GM23338 (cell line): ENCODE data around the gene DSG3. TPM values are rescaled to one million over a fixed set of nuclear protein-coding genes. Genes with fewer than 3 reads are reported as not detected.

ENCODE experiments used
- ETS1 ChIP-seq: IDR thresholded peaks from 2 replicates; pipeline ENCODE4 v1.6.1; 2016; ENCODE audit warnings: antibody characterized with exemption
- JUNB ChIP-seq: IDR thresholded peaks from one replicate; pipeline ENCODE4 v1.6.1; 2016; ENCODE audit warnings: antibody characterized with exemption; ENCODE audit not compliant: unreplicated experiment
- NANOG ChIP-seq: IDR thresholded peaks from 2 replicates; pipeline ENCODE4 v1.6.1; 2016; ENCODE audit warnings: antibody characterized with exemption, borderline replicate concordance
- STAT1 ChIP-seq: IDR thresholded peaks from one replicate; pipeline ENCODE4 v1.6.1; 2016; ENCODE audit warnings: antibody characterized with exemption; ENCODE audit not compliant: unreplicated experiment
- ZNF331 ChIP-seq: fragments of 250-450 bp; sonication (Bioruptor Pico); IDR thresholded peaks from 2 replicates; pipeline ENCODE4 v1.5.0; 2020; ENCODE audit warnings: low read depth, mild to moderate bottlenecking, moderate library complexity
- polyA plus RNA-seq: library from polyadenylated mRNA; unstranded; fragments of >200 nt; fragmentation: Nextera tagmentation; extraction: Ambion mirVana; gene quantifications from 2 replicates; pipeline ENCODE4 v1.2.1, GENCODE V29; 2016
- total RNA-seq: library from RNA; depleted of rRNA; stranded (reverse); fragments of >200 nt; shearing (Covaris generic); gene quantifications from 2 replicates; pipeline ENCODE4 v1.2.3, GENCODE V29; 2014
- TF ChIP-seq, protein P1 (sequence below): fragments of 250-450 bp; sonication (Bioruptor Pico); IDR thresholded peaks from 2 replicates; pipeline ENCODE4 v1.5.0; 2020; ENCODE audit warnings: mild to moderate bottlenecking, moderate library complexity
- TF ChIP-seq, protein P2 (sequence below): IDR thresholded peaks from one replicate; pipeline ENCODE4 v1.6.1; 2018; ENCODE audit warnings: antibody characterized with exemption; ENCODE audit not compliant: unreplicated experiment

Gene DSG3
- total and polyA plus RNA-seq, 2 experiments from 2014 or later: 0.05 to 0.24 TPM

DNA sequence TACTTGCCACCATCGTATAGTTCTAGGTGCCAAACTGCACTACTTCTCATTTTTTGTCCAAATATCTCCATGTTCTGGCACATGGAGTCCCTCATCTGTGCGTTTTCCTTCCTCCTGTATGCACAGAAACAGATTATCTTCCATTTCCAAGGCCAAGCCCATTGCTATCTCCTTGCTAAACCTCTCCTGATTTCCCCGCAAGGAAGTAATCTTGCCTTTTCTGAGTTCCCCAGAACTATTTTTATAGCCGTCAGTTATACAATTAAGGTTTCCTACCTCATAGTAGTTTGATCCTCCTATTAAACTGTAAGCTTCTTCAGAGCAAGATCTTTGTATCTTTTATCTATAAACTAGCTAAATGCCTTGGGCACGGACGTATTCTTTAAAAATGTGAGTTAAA lies 57.6 kb downstream of the DSG3 start (continued):
- TF ChIP-seq, protein P1, sequence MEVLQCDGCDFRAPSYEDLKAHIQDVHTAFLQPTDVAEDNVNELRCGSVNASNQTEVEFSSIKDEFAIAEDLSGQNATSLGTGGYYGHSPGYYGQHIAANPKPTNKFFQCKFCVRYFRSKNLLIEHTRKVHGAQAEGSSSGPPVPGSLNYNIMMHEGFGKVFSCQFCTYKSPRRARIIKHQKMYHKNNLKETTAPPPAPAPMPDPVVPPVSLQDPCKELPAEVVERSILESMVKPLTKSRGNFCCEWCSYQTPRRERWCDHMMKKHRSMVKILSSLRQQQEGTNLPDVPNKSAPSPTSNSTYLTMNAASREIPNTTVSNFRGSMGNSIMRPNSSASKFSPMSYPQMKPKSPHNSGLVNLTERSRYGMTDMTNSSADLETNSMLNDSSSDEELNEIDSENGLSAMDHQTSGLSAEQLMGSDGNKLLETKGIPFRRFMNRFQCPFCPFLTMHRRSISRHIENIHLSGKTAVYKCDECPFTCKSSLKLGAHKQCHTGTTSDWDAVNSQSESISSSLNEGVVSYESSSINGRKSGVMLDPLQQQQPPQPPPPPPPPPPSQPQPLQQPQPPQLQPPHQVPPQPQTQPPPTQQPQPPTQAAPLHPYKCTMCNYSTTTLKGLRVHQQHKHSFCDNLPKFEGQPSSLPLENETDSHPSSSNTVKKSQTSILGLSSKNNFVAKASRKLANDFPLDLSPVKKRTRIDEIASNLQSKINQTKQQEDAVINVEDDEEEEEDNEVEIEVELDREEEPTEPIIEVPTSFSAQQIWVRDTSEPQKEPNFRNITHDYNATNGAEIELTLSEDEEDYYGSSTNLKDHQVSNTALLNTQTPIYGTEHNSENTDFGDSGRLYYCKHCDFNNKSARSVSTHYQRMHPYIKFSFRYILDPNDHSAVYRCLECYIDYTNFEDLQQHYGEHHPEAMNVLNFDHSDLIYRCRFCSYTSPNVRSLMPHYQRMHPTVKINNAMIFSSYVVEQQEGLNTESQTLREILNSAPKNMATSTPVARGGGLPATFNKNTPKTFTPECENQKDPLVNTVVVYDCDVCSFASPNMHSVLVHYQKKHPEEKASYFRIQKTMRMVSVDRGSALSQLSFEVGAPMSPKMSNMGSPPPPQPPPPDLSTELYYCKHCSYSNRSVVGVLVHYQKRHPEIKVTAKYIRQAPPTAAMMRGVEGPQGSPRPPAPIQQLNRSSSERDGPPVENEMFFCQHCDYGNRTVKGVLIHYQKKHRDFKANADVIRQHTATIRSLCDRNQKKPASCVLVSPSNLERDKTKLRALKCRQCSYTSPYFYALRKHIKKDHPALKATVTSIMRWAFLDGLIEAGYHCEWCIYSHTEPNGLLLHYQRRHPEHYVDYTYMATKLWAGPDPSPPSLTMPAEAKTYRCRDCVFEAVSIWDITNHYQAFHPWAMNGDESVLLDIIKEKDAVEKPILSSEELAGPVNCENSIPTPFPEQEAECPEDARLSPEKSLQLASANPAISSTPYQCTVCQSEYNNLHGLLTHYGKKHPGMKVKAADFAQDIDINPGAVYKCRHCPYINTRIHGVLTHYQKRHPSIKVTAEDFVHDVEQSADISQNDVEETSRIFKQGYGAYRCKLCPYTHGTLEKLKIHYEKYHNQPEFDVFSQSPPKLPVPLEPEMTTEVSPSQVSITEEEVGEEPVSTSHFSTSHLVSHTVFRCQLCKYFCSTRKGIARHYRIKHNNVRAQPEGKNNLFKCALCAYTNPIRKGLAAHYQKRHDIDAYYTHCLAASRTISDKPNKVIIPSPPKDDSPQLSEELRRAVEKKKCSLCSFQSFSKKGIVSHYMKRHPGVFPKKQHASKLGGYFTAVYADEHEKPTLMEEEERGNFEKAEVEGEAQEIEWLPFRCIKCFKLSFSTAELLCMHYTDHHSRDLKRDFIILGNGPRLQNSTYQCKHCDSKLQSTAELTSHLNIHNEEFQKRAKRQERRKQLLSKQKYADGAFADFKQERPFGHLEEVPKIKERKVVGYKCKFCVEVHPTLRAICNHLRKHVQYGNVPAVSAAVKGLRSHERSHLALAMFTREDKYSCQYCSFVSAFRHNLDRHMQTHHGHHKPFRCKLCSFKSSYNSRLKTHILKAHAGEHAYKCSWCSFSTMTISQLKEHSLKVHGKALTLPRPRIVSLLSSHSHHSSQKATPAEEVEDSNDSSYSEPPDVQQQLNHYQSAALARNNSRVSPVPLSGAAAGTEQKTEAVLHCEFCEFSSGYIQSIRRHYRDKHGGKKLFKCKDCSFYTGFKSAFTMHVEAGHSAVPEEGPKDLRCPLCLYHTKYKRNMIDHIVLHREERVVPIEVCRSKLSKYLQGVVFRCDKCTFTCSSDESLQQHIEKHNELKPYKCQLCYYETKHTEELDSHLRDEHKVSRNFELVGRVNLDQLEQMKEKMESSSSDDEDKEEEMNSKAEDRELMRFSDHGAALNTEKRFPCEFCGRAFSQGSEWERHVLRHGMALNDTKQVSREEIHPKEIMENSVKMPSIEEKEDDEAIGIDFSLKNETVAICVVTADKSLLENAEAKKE: no peak
- TF ChIP-seq, protein P2, sequence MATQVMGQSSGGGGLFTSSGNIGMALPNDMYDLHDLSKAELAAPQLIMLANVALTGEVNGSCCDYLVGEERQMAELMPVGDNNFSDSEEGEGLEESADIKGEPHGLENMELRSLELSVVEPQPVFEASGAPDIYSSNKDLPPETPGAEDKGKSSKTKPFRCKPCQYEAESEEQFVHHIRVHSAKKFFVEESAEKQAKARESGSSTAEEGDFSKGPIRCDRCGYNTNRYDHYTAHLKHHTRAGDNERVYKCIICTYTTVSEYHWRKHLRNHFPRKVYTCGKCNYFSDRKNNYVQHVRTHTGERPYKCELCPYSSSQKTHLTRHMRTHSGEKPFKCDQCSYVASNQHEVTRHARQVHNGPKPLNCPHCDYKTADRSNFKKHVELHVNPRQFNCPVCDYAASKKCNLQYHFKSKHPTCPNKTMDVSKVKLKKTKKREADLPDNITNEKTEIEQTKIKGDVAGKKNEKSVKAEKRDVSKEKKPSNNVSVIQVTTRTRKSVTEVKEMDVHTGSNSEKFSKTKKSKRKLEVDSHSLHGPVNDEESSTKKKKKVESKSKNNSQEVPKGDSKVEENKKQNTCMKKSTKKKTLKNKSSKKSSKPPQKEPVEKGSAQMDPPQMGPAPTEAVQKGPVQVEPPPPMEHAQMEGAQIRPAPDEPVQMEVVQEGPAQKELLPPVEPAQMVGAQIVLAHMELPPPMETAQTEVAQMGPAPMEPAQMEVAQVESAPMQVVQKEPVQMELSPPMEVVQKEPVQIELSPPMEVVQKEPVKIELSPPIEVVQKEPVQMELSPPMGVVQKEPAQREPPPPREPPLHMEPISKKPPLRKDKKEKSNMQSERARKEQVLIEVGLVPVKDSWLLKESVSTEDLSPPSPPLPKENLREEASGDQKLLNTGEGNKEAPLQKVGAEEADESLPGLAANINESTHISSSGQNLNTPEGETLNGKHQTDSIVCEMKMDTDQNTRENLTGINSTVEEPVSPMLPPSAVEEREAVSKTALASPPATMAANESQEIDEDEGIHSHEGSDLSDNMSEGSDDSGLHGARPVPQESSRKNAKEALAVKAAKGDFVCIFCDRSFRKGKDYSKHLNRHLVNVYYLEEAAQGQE: no peak
- TF ChIP-seq NANOG (no peak), ZNF331 (CRISPR knock-in tag) (no peak), STAT1 (no peak), JUNB (no peak), ETS1 (no peak)
